Ishikawa (cell line): ENCODE data around the gene HSF4.

ENCODE experiments used
- CEBPB ChIP-seq: IDR thresholded peaks from 2 replicates; pipeline ENCODE4 v1.6.1; 2012
- CREB1 ChIP-seq: IDR thresholded peaks from 2 replicates; pipeline ENCODE4 v1.6.1; 2012; ENCODE audit warnings: low read depth
- EGR1 ChIP-seq: IDR thresholded peaks from 2 replicates; pipeline ENCODE4 v1.6.1; 2012
- EP300 ChIP-seq: IDR thresholded peaks from 2 replicates; pipeline ENCODE4 v1.6.1; 2012; ENCODE audit warnings: borderline replicate concordance
- FOXM1 ChIP-seq: IDR thresholded peaks from 2 replicates; pipeline ENCODE4 v1.6.1; 2012; ENCODE audit warnings: low read depth, borderline replicate concordance
- NFIC ChIP-seq: IDR thresholded peaks from 2 replicates; pipeline ENCODE4 v1.6.1; 2012
- RAD21 ChIP-seq: IDR thresholded peaks from 2 replicates; pipeline ENCODE4 v1.6.1; 2012; ENCODE audit warnings: low read depth
- TAF1 ChIP-seq: IDR thresholded peaks from 2 replicates; pipeline ENCODE4 v1.6.1; 2012; ENCODE audit warnings: low read depth, mild to moderate bottlenecking
- TCF12 ChIP-seq: IDR thresholded peaks from 2 replicates; pipeline ENCODE4 v1.6.1; 2012; ENCODE audit warnings: low read depth
- TEAD4 ChIP-seq: IDR thresholded peaks from 2 replicates; pipeline ENCODE4 v1.6.1; 2012
- YY1 ChIP-seq: IDR thresholded peaks from 2 replicates; pipeline ENCODE4 v1.6.1; 2012; ENCODE audit warnings: low read depth
- ZBTB7A ChIP-seq: IDR thresholded peaks from 2 replicates; pipeline ENCODE4 v1.6.1; 2012; ENCODE audit warnings: low read depth
- TF ChIP-seq, protein P1 (sequence below): IDR thresholded peaks from 2 replicates; pipeline ENCODE4 v1.6.1; 2012; ENCODE audit warnings: low read depth, mild to moderate bottlenecking
- TF ChIP-seq, protein P2 (sequence below): IDR thresholded peaks from 2 replicates; pipeline ENCODE4 v1.6.1; 2012
- TF ChIP-seq, protein P3 (sequence below): IDR thresholded peaks from 2 replicates; pipeline ENCODE4 v1.6.1; 2012

Gene HSF4

DNA sequence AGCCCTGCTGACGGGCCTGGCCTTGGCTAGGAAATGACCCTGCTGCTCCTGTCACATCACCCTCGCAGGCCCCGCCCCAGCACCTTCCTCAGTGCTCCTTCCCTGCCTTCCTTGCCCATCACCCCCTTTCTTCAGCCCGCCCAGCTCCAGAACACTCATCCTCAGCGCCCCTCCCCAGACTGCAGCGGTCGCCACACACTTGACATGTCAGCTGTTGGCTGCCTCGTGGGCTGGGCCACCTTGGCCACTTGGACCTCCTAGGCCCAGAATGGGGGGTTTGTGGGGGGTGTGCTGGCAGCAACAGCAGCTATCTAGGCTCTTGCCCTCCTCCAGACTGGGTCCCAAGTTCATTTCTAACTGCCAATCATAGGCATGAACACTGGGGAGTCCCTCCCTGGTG is 45.0 kb downstream of the HSF4 start:
- TF ChIP-seq, protein P1, sequence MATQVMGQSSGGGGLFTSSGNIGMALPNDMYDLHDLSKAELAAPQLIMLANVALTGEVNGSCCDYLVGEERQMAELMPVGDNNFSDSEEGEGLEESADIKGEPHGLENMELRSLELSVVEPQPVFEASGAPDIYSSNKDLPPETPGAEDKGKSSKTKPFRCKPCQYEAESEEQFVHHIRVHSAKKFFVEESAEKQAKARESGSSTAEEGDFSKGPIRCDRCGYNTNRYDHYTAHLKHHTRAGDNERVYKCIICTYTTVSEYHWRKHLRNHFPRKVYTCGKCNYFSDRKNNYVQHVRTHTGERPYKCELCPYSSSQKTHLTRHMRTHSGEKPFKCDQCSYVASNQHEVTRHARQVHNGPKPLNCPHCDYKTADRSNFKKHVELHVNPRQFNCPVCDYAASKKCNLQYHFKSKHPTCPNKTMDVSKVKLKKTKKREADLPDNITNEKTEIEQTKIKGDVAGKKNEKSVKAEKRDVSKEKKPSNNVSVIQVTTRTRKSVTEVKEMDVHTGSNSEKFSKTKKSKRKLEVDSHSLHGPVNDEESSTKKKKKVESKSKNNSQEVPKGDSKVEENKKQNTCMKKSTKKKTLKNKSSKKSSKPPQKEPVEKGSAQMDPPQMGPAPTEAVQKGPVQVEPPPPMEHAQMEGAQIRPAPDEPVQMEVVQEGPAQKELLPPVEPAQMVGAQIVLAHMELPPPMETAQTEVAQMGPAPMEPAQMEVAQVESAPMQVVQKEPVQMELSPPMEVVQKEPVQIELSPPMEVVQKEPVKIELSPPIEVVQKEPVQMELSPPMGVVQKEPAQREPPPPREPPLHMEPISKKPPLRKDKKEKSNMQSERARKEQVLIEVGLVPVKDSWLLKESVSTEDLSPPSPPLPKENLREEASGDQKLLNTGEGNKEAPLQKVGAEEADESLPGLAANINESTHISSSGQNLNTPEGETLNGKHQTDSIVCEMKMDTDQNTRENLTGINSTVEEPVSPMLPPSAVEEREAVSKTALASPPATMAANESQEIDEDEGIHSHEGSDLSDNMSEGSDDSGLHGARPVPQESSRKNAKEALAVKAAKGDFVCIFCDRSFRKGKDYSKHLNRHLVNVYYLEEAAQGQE = no peak
- TF ChIP-seq ZBTB7A (no peak), CREB1 (no peak), TAF1 (no peak), FOXM1 (no peak), EP300 (no peak), RAD21 (no peak), EGR1 (no peak), CEBPB (no peak), TEAD4 (no peak), TCF12 (no peak)
- TF ChIP-seq, protein P2, sequence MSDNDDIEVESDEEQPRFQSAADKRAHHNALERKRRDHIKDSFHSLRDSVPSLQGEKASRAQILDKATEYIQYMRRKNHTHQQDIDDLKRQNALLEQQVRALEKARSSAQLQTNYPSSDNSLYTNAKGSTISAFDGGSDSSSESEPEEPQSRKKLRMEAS = no peak
- TF ChIP-seq, protein P3, sequence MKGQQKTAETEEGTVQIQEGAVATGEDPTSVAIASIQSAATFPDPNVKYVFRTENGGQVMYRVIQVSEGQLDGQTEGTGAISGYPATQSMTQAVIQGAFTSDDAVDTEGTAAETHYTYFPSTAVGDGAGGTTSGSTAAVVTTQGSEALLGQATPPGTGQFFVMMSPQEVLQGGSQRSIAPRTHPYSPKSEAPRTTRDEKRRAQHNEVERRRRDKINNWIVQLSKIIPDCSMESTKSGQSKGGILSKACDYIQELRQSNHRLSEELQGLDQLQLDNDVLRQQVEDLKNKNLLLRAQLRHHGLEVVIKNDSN = no peak

DNA sequence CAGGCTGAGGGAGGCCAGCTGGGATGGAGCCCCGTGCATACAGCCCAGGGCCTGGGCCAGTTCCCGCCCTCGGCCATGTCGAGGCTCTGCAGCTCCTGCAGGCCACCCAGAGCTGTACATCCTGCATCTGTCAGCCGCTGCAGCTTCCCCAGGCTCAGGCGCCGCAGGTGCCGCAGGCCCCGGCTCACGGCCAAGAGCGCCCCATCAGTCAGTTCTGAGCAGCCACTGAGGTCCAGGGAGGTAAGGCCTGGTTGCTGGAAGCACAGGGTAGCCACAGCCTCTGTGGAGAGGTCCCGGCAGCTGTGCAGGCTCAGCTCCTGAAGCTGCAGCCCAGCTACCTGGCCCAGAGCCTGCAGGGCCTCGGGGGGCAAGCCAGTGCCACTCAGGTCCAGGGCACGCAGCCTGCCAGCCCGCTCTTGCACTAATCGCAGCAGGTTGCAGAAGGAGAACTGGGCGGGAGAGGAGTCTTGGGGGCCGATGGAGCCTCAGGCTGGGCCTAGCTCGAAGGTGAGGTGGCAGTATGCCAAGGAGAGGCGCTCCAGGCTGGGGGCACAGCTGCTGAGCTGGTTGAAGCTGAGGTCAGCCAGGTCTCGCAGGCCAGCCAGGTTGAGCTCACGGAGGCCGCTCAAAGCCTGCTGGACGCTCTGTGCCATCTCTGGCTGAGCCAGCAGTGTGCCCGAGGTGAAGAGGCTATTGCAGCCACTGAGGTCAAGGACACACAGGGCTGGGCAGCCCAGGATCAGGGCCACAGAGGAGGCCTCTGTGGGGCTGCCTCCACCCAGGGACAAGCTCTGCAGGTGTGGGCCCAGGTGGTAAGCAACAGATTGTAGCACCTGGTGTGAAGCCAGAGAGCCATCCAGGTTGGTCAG is 45.8 kb downstream of the HSF4 start:
- TF ChIP-seq CREB1 = no peak
- TF ChIP-seq NFIC = no peak
- TF ChIP-seq, protein P1 = no peak

DNA sequence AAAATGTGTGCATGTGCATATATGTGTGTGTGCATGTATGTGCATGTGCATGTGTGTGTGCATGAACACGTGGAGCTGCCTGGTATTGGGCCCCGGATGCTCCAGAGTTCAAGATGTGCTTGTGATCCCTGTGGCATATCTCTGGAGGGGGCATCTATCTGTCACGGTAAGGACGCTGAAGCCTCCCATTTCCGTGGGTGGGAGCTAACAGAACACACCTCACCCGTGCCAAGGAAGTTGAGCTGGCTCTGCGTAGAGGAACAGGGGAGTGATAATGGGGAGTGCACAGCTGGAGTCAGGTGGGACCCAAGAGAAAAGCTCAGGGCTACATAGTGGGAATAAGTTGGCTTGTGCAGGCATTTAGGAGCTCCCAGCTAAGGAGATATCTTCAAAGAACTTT is 47.1 kb downstream of the HSF4 start:
- TF ChIP-seq ZBTB7A (no peak), RAD21 (no peak), TEAD4 (no peak), YY1 (no peak), EP300 (no peak), CREB1 (no peak)
- TF ChIP-seq, protein P1 = no peak

DNA sequence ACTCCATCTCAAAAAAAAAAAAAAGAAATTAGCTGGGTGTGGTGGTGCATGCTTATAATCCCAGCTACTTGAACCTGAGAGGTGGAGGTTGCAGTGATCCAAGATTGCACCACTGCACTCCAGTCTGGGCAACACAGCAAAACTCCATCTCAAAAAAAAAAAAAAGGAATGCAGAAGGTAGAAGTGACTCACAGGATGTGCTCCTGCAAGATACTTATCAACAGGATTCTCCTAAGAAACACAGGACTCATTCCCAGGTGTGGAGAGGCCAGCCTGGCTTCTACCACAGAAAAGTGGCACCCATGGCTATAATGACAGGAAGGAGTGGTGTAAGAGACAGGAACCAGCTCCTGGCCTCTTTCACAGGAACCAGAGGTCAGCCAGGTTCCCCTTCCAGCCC is 48.2 kb downstream of the HSF4 start:
- TF ChIP-seq YY1 (no peak), TEAD4 (no peak), RAD21 (no peak), FOXM1 (no peak), EP300 (no peak), EGR1 (no peak), CREB1 (no peak), TAF1 (no peak), CEBPB (no peak), TCF12 (no peak), NFIC (no peak), ZBTB7A (no peak)
- TF ChIP-seq, protein P2 = no peak
- TF ChIP-seq, protein P1 = no peak
- TF ChIP-seq, protein P3 = no peak
